Gastroesophageal sphincter (tissue), 3 donors: ENCODE results near the gene SUPT5H.

Experiments
- EP300 ChIP-seq: sonication (generic); formaldehyde crosslinking; IDR thresholded peaks from one replicate; pipeline ENCODE4 v1.6.1; 2017; ENCODE audit warnings: antibody characterized with exemption, mild to moderate bottlenecking
- POLR2A ChIP-seq, 2 donors: fragments of 450-650 bp; IDR thresholded peaks; one replicate each; pipeline ENCODE4 v1.6.1; 2017; ENCODE audit warnings: antibody characterized with exemption in 2 of 2, mild to moderate bottlenecking in 2 of 2, moderate library complexity in 1 of 2
- POLR2AphosphoS5 ChIP-seq: sonication (generic); formaldehyde crosslinking; IDR thresholded peaks from one replicate; pipeline ENCODE4 v1.6.1; 2017; ENCODE audit warnings: antibody characterized with exemption
- TF ChIP-seq, protein P1 (sequence below), 4 experiments: fragments of 200-600 bp in 2 of 4; fragments of 450-650 bp in 2 of 4; sonication (generic) in 1 of 4; IDR thresholded peaks; one replicate each; pipeline ENCODE4 v1.5.1; 2017 to 2019; ENCODE audit warnings: antibody characterized with exemption in 4 of 4, mild to moderate bottlenecking in 2 of 4, moderate library complexity in 2 of 4

DNA sequence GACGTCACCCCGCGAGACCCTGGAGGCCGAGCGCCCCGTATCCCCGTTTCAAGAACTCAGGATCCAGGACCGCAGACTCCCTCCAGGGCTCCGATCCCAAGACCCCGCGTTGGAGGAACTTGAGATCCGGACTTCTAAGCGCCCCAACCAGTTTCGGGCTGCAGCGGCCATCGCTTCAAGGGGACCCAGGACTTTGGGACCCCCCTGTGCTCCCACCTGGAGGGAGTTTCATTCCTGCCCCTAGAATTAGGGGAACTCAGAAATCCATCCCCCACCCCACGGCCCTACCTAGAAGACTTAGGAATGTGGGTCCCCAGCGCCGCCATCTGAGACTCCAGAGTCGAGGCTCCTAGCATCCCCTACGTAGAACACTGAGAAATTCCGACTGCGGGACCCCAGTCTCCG lies 32.5 kb upstream of the SUPT5H start:
- TF ChIP-seq, protein P1, sequence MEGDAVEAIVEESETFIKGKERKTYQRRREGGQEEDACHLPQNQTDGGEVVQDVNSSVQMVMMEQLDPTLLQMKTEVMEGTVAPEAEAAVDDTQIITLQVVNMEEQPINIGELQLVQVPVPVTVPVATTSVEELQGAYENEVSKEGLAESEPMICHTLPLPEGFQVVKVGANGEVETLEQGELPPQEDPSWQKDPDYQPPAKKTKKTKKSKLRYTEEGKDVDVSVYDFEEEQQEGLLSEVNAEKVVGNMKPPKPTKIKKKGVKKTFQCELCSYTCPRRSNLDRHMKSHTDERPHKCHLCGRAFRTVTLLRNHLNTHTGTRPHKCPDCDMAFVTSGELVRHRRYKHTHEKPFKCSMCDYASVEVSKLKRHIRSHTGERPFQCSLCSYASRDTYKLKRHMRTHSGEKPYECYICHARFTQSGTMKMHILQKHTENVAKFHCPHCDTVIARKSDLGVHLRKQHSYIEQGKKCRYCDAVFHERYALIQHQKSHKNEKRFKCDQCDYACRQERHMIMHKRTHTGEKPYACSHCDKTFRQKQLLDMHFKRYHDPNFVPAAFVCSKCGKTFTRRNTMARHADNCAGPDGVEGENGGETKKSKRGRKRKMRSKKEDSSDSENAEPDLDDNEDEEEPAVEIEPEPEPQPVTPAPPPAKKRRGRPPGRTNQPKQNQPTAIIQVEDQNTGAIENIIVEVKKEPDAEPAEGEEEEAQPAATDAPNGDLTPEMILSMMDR (IDR thresholded peaks at IDR 0.05) = peak in 1 of 4 experiments; percentile 1
- TF ChIP-seq POLR2A (IDR thresholded peaks at IDR 0.05) (no peak), POLR2AphosphoS5 (no peak), EP300 (no peak)
